ENCODE data around the gene COG6. TPM values are rescaled to one million over a fixed set of nuclear protein-coding genes. Genes with fewer than 3 reads are reported as not detected.

Gene COG6
- total and polyA plus RNA-seq, 2 donors (not counting 1 experiment from before 2014, with no cell fraction given): 28.9 to 44.8 TPM

DNA sequence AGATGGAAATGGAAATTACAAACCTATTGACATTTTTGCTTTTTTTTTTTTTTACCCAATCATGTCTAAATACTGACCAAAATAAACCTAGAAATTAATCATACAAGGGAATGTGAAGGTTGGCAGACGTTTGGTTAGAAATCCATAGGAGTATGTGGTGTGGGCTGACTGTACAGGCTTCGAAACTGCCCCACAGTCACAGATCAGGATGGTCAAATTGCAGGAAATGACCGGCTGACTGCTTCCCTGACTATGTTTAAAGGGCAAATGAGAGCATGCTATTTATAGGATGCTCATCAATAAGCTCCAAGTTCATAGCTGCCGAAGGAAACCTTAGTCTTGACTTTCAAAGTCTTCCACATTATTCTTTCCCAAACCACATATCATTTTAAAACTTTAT, 118.4 kb downstream of the COG6 start:
- Histone ChIP-seq H3K27me3 (ENCODE audit: control insufficient read depth, insufficient read depth, low read length) (no peaks in the 10 kb centered on the region), H3K27ac (ENCODE audit: insufficient read depth, low read length) (no peak overlapping the region), H3K4me2 (ENCODE audit: extremely low read depth, insufficient read depth, low read length) (no peak overlapping the region), H3K36me3 (ENCODE audit: control insufficient read depth, insufficient read depth, low read length) (no peaks in the 10 kb centered on the region), H3K79me2 (ENCODE audit: control insufficient read depth, insufficient read depth, low read length) (no peaks in the 10 kb centered on the region), H3K4me3 (replicated peaks in 1 of 4; ENCODE audit: control extremely low read depth in 1 of 4, insufficient read depth in 1 of 4, low read depth in 3 of 4, low read length in 4 of 4) (no peak overlapping the region), H3K4me1 (ENCODE audit: control insufficient read depth, extremely low read depth, insufficient read depth, low read length) (peaks cover 4% of the 10 kb centered on the region), H3K9me3 (ENCODE audit: control insufficient read depth, insufficient read depth, low read depth, low read length) (no peaks in the 10 kb centered on the region), H3K9ac (ENCODE audit: insufficient read depth, low read length) (no peak overlapping the region), H2AFZ (ENCODE audit: low read length) (no peak overlapping the region), H4K20me1 (ENCODE audit: control insufficient read depth, extremely low read depth, insufficient read depth, low read length) (no peaks in the 10 kb centered on the region)
- no peak for TF ChIP-seq EZH2 (IDR thresholded peaks at IDR 0.05; ENCODE audit: low read length, missing control alignments)
- TF ChIP-seq, protein P1, sequence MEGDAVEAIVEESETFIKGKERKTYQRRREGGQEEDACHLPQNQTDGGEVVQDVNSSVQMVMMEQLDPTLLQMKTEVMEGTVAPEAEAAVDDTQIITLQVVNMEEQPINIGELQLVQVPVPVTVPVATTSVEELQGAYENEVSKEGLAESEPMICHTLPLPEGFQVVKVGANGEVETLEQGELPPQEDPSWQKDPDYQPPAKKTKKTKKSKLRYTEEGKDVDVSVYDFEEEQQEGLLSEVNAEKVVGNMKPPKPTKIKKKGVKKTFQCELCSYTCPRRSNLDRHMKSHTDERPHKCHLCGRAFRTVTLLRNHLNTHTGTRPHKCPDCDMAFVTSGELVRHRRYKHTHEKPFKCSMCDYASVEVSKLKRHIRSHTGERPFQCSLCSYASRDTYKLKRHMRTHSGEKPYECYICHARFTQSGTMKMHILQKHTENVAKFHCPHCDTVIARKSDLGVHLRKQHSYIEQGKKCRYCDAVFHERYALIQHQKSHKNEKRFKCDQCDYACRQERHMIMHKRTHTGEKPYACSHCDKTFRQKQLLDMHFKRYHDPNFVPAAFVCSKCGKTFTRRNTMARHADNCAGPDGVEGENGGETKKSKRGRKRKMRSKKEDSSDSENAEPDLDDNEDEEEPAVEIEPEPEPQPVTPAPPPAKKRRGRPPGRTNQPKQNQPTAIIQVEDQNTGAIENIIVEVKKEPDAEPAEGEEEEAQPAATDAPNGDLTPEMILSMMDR (conservative IDR thresholded peaks at IDR 0.05 in 1 of 2, IDR thresholded peaks at IDR 0.05 in 1 of 2; ENCODE audit: low read depth in 1 of 2, low read length in 2 of 2): no peak
- DNase-seq (ENCODE audit: low read depth in 2 of 2): peak; percentile 17 to 85

DNA sequence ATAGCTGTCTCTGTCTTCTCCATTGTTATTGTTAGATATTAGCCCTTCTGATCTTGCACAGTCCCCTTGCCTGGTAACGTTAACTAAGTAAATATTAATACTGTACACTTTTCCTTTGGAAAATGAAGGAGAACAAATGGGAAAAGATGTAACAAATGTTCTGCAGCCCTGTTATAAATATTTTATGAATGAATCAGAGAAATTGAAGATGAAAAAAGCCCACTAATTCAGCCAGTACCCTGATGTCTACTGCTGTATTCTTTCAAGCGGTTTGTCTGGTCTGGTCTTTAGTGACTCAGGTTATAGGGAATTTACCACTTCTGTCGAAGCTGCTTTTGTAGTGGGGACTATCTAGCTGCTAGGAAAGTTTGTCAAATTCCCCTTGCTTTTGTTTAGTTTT, 121.0 kb downstream of the COG6 start:
- Histone ChIP-seq H3K27me3 (ENCODE audit: control insufficient read depth, insufficient read depth, low read length) (no peaks in the 10 kb centered on the region), H3K4me1 (ENCODE audit: control insufficient read depth, extremely low read depth, insufficient read depth, low read length) (peaks cover 4% of the 10 kb centered on the region), H3K36me3 (ENCODE audit: control insufficient read depth, insufficient read depth, low read length) (no peaks in the 10 kb centered on the region), H3K4me3 (replicated peaks in 1 of 4; ENCODE audit: control extremely low read depth in 1 of 4, insufficient read depth in 1 of 4, low read depth in 3 of 4, low read length in 4 of 4) (no peak overlapping the region), H3K9me3 (ENCODE audit: control insufficient read depth, insufficient read depth, low read depth, low read length) (no peaks in the 10 kb centered on the region), H4K20me1 (ENCODE audit: control insufficient read depth, extremely low read depth, insufficient read depth, low read length) (no peaks in the 10 kb centered on the region), H3K4me2 (ENCODE audit: extremely low read depth, insufficient read depth, low read length) (no peak overlapping the region), H2AFZ (ENCODE audit: low read length) (no peak overlapping the region), H3K27ac (ENCODE audit: insufficient read depth, low read length) (no peak overlapping the region), H3K9ac (ENCODE audit: insufficient read depth, low read length) (no peak overlapping the region), H3K79me2 (ENCODE audit: control insufficient read depth, insufficient read depth, low read length) (no peaks in the 10 kb centered on the region)
- TF ChIP-seq EZH2 (IDR thresholded peaks at IDR 0.05; ENCODE audit: low read length, missing control alignments): no peak
- TF ChIP-seq, protein P1 (conservative IDR thresholded peaks at IDR 0.05 in 1 of 2, IDR thresholded peaks at IDR 0.05 in 1 of 2; ENCODE audit: low read depth in 1 of 2, low read length in 2 of 2): no peak
- peak; percentile 66 to 97 for DNase-seq (ENCODE audit: low read depth in 2 of 2)

DNA sequence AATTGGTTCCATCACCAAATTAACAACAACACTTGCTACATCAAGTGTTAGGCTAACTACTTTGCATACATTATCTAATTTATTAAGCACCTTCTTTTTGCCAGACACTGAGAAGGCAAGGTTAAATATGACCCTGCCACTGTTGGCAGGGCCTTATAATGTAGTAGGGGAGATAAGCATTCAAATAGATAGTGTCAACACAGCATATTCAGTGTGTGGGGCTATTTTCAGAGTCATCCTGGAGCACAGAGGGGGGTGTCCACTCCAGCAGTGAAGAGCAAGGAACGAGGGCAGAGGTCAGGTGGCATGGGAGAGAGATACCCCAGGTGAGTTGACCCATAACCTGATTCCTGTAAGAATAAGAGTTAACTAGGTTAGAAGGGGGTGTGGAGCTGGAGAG, 121.6 kb downstream of the COG6 start:
- Histone ChIP-seq H4K20me1 (ENCODE audit: control insufficient read depth, extremely low read depth, insufficient read depth, low read length) (no peaks in the 10 kb centered on the region), H3K4me1 (ENCODE audit: control insufficient read depth, extremely low read depth, insufficient read depth, low read length) (peaks cover 4% of the 10 kb centered on the region), H3K9me3 (ENCODE audit: control insufficient read depth, insufficient read depth, low read depth, low read length) (no peaks in the 10 kb centered on the region), H3K27me3 (ENCODE audit: control insufficient read depth, insufficient read depth, low read length) (no peaks in the 10 kb centered on the region), H3K36me3 (ENCODE audit: control insufficient read depth, insufficient read depth, low read length) (no peaks in the 10 kb centered on the region), H3K4me3 (replicated peaks in 1 of 4; ENCODE audit: control extremely low read depth in 1 of 4, insufficient read depth in 1 of 4, low read depth in 3 of 4, low read length in 4 of 4) (no peak overlapping the region), H3K27ac (ENCODE audit: insufficient read depth, low read length) (no peak overlapping the region), H3K4me2 (ENCODE audit: extremely low read depth, insufficient read depth, low read length) (no peak overlapping the region), H3K79me2 (ENCODE audit: control insufficient read depth, insufficient read depth, low read length) (no peaks in the 10 kb centered on the region), H2AFZ (ENCODE audit: low read length) (no peak overlapping the region), H3K9ac (ENCODE audit: insufficient read depth, low read length) (no peak overlapping the region)
- TF ChIP-seq EZH2 (IDR thresholded peaks at IDR 0.05; ENCODE audit: low read length, missing control alignments): no peak
- TF ChIP-seq, protein P1 (conservative IDR thresholded peaks at IDR 0.05 in 1 of 2, IDR thresholded peaks at IDR 0.05 in 1 of 2; ENCODE audit: low read depth in 1 of 2, low read length in 2 of 2): no peak
- DNase-seq (ENCODE audit: low read depth in 2 of 2): no peak

Measured in fibroblast of lung (primary cell).